HL-60 (cell line): ENCODE measurements around the gene OR51B6.
"Not testable (repeated sequence)": the region's sequence is repeated elsewhere in the genome, so short reads cannot be mapped to it uniquely, and the experiment has no call there.

ENCODE experiments used
- DNase-seq, 2 experiments: peaks; one replicate each; pipeline ENCODE4 v3.0.0-alpha.2; 2010 to 2020; ENCODE audit warnings: low read depth in 1 of 2, low spot score in 1 of 2
- H3K27ac ChIP-seq: fragments of 250-450 bp; sonication (Bioruptor Pico); replicated peaks from 2 replicates; pipeline ENCODE4 v1.5.1; 2020; ENCODE audit warnings: mild to moderate bottlenecking, moderate library complexity
- H3K27me3 ChIP-seq: fragments of 250-450 bp; sonication (Bioruptor Pico); 2 replicates; pipeline ENCODE4 v1.5.1; 2021; ENCODE audit warnings: mild to moderate bottlenecking, moderate library complexity; ENCODE audit not compliant: insufficient read depth, poor library complexity, severe bottlenecking
- H3K4me3 ChIP-seq: replicated peaks from 2 replicates; pipeline ENCODE4 v1.5.1; 2011; ENCODE audit warnings: mild to moderate bottlenecking, control low read depth, low read length; ENCODE audit not compliant: insufficient read depth
- CTCF ChIP-seq: IDR thresholded peaks from one replicate; pipeline ENCODE4 v1.5.1; 2011; ENCODE audit warnings: low read length, control low read depth, inconsistent platforms; ENCODE audit not compliant: insufficient read depth
- GABPA ChIP-seq: IDR thresholded peaks from 2 replicates; pipeline ENCODE4 v1.6.1; 2012; ENCODE audit warnings: low read depth
- POLR2AphosphoS5 ChIP-seq: IDR thresholded peaks from 2 replicates; pipeline ENCODE4 v1.6.1; 2012; ENCODE audit warnings: low read depth
- REST ChIP-seq: IDR thresholded peaks from 2 replicates; pipeline ENCODE4 v1.6.1; 2012; ENCODE audit warnings: low read depth; ENCODE audit not compliant: insufficient replicate concordance
- SPI1 ChIP-seq: IDR thresholded peaks from 2 replicates; pipeline ENCODE4 v1.6.1; 2012; ENCODE audit warnings: low read depth, mild to moderate bottlenecking, borderline replicate concordance

Gene OR51B6

GRCh38 chr11:5362017-5362625 is 10.8 kb downstream of the OR51B6 start:
- Histone ChIP-seq H3K27me3 (no peaks in the 10 kb centered on the region), H3K4me3 (no peak overlapping the region), H3K27ac (no peak overlapping the region)
- TF ChIP-seq POLR2AphosphoS5: no peak
- no peak for TF ChIP-seq REST
- no peak for TF ChIP-seq SPI1
- TF ChIP-seq CTCF: no peak
- TF ChIP-seq GABPA: no peak
- no peak for DNase-seq

- no peak overlapping the region for H3K27ac ChIP-seq
- TF ChIP-seq POLR2AphosphoS5 (no peak), REST (no peak), GABPA (no peak), CTCF (no peak)
- no peak overlapping the region for H3K4me3 ChIP-seq
- DNase-seq: no peak
- H3K27me3 ChIP-seq: no peaks in the 10 kb centered on the region
Measured at GRCh38 chr11:5363679-5364078, 12.4 kb downstream of the OR51B6 start.

GRCh38 chr11:5364214-5364613 is 12.9 kb downstream of the OR51B6 start:
- DNase-seq: no peak
- H3K27me3 ChIP-seq: no peaks in the 10 kb centered on the region
- H3K27ac ChIP-seq: no peak overlapping the region
- no peak overlapping the region for H3K4me3 ChIP-seq
- TF ChIP-seq REST (no peak), POLR2AphosphoS5 (no peak), GABPA (no peak), SPI1 (no peak), CTCF (no peak)

GRCh38 chr11:5366365-5366764 is 15.1 kb downstream of the OR51B6 start:
- H3K27me3 ChIP-seq, DNase-seq, H3K27ac ChIP-seq, H3K4me3 ChIP-seq: not testable (repeated sequence)
